Measurements from ENCODE around the gene PIP5KL1.

DNA sequence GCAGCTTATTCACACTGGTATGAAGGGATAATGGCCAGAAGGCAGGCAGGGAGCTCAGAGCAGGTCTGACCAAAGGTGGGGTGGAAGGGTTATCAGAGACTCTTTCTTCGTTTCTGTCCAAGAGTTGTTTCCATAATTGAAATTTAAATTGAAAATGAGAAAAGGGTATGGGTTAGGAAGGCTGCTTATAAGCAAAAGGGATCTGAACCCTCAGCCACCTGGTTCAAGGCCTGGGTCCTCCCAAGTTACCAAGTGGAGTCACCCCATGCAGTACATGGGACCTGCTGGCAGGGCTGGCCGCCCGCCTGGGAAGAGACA, 32.4 kb upstream of the PIP5KL1 start:
- no peak for TF ChIP-seq TCF12 (IDR thresholded peaks at IDR 0.05; ENCODE audit: low read depth, low read length)
- TF ChIP-seq, protein P1, sequence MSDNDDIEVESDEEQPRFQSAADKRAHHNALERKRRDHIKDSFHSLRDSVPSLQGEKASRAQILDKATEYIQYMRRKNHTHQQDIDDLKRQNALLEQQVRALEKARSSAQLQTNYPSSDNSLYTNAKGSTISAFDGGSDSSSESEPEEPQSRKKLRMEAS (IDR thresholded peaks at IDR 0.05), result no peak
- TF ChIP-seq, protein P2, sequence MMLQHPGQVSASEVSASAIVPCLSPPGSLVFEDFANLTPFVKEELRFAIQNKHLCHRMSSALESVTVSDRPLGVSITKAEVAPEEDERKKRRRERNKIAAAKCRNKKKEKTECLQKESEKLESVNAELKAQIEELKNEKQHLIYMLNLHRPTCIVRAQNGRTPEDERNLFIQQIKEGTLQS (IDR thresholded peaks at IDR 0.05; ENCODE audit: insufficient read depth, low read depth, low read length), result no peak
- no peak for TF ChIP-seq BRCA1 (IDR thresholded peaks at IDR 0.05; ENCODE audit: low read depth, low read length)
- no peak for TF ChIP-seq RXRA (IDR thresholded peaks at IDR 0.05; ENCODE audit: insufficient read depth, low read depth, low read length)
- no peak for TF ChIP-seq RAD21 (IDR thresholded peaks at IDR 0.05 in 1 of 2, conservative IDR thresholded peaks at IDR 0.05 in 1 of 2; ENCODE audit: low read depth in 2 of 2, low read length in 2 of 2)
- TF ChIP-seq POLR2AphosphoS5 (IDR thresholded peaks at IDR 0.05; ENCODE audit: low read depth, low read length), result no peak
- TF ChIP-seq TBP (IDR thresholded peaks at IDR 0.05; ENCODE audit: low read depth, low read length), result no peak
- TF ChIP-seq, protein P3, sequence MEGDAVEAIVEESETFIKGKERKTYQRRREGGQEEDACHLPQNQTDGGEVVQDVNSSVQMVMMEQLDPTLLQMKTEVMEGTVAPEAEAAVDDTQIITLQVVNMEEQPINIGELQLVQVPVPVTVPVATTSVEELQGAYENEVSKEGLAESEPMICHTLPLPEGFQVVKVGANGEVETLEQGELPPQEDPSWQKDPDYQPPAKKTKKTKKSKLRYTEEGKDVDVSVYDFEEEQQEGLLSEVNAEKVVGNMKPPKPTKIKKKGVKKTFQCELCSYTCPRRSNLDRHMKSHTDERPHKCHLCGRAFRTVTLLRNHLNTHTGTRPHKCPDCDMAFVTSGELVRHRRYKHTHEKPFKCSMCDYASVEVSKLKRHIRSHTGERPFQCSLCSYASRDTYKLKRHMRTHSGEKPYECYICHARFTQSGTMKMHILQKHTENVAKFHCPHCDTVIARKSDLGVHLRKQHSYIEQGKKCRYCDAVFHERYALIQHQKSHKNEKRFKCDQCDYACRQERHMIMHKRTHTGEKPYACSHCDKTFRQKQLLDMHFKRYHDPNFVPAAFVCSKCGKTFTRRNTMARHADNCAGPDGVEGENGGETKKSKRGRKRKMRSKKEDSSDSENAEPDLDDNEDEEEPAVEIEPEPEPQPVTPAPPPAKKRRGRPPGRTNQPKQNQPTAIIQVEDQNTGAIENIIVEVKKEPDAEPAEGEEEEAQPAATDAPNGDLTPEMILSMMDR (IDR thresholded peaks at IDR 0.05; ENCODE audit: control extremely low read depth in 1 of 3, insufficient read depth in 1 of 3, low read depth in 1 of 3, low read length in 3 of 3), result no peak
- TF ChIP-seq, protein P4, sequence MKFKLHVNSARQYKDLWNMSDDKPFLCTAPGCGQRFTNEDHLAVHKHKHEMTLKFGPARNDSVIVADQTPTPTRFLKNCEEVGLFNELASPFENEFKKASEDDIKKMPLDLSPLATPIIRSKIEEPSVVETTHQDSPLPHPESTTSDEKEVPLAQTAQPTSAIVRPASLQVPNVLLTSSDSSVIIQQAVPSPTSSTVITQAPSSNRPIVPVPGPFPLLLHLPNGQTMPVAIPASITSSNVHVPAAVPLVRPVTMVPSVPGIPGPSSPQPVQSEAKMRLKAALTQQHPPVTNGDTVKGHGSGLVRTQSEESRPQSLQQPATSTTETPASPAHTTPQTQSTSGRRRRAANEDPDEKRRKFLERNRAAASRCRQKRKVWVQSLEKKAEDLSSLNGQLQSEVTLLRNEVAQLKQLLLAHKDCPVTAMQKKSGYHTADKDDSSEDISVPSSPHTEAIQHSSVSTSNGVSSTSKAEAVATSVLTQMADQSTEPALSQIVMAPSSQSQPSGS (IDR thresholded peaks at IDR 0.05; ENCODE audit: low read length), result no peak
- TF ChIP-seq SIRT6 (IDR thresholded peaks at IDR 0.05; ENCODE audit: low read length), result no peak
